ENCODE results near the gene CD68.
A peak's percentile ranks its signal among the peaks of the same experiment; 100 is the strongest.
"Not testable (repeated sequence)": the region's sequence is repeated elsewhere in the genome, so short reads cannot be mapped to it uniquely, and the experiment has no call there.

The CD68 gene

GRCh38 chr17:7590743-7591142, 11.3 kb downstream of the CD68 start:
- peak overlapping the region; percentile 100 for H3K27ac ChIP-seq
- ChIA-PET CTCF (interaction anchor here (0.6 kb wide), 1 partner anchor 66 kb away, joined by 3 read pairs; no protein-coding TSS in a partner anchor), POLR2A (ENCODE audit: low non-redundant PET) (interaction anchor here (1.5 to 3.1 kb wide), 2 partner anchors 16 to 19 kb away, joined by 3 to 28 read pairs; no protein-coding TSS in a partner anchor)
- DNase-seq (ENCODE audit: low spot score) = peak; percentile 75
- TF ChIP-seq, protein P1, sequence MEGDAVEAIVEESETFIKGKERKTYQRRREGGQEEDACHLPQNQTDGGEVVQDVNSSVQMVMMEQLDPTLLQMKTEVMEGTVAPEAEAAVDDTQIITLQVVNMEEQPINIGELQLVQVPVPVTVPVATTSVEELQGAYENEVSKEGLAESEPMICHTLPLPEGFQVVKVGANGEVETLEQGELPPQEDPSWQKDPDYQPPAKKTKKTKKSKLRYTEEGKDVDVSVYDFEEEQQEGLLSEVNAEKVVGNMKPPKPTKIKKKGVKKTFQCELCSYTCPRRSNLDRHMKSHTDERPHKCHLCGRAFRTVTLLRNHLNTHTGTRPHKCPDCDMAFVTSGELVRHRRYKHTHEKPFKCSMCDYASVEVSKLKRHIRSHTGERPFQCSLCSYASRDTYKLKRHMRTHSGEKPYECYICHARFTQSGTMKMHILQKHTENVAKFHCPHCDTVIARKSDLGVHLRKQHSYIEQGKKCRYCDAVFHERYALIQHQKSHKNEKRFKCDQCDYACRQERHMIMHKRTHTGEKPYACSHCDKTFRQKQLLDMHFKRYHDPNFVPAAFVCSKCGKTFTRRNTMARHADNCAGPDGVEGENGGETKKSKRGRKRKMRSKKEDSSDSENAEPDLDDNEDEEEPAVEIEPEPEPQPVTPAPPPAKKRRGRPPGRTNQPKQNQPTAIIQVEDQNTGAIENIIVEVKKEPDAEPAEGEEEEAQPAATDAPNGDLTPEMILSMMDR (conservative IDR thresholded peaks at IDR 0.05; ENCODE audit: low read depth) = no peak

DNA sequence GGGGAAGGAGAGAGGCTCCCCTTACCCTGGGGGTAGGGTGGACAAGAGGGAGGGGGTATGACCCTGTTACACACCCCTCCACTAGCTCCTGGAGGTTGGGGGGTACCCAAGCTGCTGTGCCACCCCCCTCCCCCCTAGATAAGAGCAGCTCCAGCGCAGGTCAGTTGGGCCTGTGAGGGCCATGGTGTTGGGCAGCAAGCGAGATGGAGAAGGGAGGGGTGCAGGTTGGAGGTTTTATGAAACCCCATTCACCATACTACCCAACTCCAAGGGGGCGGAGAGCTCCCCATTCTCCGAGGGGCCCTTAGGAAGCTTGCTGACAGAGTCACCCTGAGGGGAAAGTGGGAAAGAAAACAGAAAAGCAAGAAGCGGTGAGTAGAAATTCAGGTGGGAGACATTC, 12.2 kb downstream of the CD68 start:
- peak overlapping the region; percentile 100 for H3K27ac ChIP-seq
- TF ChIP-seq, protein P1 (conservative IDR thresholded peaks at IDR 0.05; ENCODE audit: low read depth) = no peak
- ChIA-PET POLR2A (ENCODE audit: low non-redundant PET) (interaction anchor here (1.5 kb wide), 1 partner anchor 20 kb away, joined by 3 read pairs; no protein-coding TSS in a partner anchor), CTCF (no interaction called here)
- DNase-seq (ENCODE audit: low spot score) = no peak

DNA sequence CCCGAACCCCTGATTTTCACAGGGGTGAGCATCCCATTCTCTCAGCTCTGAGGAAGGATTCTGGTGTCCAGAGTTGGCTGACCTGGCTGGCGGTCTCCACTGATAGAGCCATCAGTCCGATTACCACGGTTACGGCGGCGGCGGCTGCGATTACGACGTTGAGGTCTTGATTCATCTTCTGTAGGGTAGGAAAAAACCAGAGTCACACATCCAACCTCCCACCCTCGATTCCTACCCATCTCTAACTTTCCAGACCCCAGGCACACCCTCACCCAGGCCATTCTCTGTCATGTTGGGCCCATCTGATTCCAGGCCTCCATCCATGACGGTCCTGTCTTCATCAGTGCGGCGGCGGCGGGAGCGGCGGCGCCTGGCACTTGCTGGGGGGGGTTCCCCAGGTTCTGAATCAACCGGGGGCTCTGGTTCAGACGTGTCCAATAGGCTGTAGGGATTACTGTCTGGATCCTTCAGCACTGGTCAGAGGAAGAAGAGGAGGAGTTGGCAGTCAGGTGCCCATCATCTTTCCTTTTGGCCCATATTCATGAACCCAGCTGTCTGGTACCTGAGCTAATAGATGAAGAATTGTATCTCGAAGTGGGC, 13.1 kb downstream of the CD68 start:
- TF ChIP-seq, protein P1 (conservative IDR thresholded peaks at IDR 0.05; ENCODE audit: low read depth) = no peak
- ChIA-PET POLR2A (ENCODE audit: low non-redundant PET) (no interaction called here), CTCF (no interaction called here)
- H3K27ac ChIP-seq = peak overlapping the region; percentile 100
- DNase-seq (ENCODE audit: low spot score) = no peak

- TF ChIP-seq, protein P1 (conservative IDR thresholded peaks at IDR 0.05; ENCODE audit: low read depth) = no peak
- peak overlapping the region; percentile 100 for H3K27ac ChIP-seq
- no peak for DNase-seq (ENCODE audit: low spot score)
- CTCF ChIA-PET = no interaction called here
- POLR2A ChIA-PET (ENCODE audit: low non-redundant PET) = no interaction called here
Observed at GRCh38 chr17:7593296-7593695, 13.9 kb downstream of the CD68 start.

GRCh38 chr17:7597561-7597960, 18.1 kb downstream of the CD68 start:
- H3K27ac ChIP-seq; POLR2A ChIA-PET (ENCODE audit: low non-redundant PET); CTCF ChIA-PET; DNase-seq (ENCODE audit: low spot score): not testable (repeated sequence)

DNA sequence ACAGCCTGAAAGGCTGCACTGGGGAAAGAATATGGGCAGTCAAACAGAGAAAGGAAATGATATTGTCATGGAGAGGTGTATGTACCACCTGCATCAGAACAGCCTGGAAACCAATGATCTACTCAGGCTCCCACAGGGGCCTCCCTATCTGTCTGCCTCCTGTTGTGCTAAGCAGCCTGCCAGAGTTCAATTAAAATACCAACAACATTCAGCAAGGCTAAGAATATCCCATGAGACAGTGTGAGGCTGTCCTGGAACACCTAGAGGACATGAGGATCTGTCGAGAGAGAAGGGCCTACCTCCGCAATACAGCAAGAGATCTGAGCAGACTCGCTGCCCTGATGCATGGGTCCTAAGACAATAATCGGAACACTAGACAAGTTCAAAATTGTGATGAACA, 26.8 kb downstream of the CD68 start:
- ChIA-PET POLR2A (ENCODE audit: low non-redundant PET) (no interaction called here), CTCF (no interaction called here)
- DNase-seq (ENCODE audit: low spot score) = no peak
- TF ChIP-seq, protein P1 (conservative IDR thresholded peaks at IDR 0.05; ENCODE audit: low read depth) = no peak
- no peak overlapping the region for H3K27ac ChIP-seq

DNA sequence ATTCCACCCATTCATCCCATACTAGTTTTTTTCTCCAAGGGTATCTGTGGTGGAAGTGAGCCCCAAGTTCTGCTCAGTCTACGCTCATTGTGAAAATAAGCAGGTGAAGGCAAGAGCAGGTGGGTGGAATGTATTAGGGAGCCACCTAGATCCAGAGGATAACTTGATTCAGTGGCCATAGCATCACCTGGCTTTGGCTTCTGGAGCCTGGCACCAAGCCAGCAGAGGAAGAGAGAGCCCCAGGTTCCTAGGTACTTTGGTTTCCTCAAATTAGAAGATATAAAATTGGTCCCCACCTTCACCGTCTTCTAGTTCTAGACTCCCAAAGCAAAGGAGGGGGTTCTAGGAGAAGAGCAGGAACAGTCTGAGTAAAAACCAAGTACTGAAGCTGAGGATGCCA, 31.2 kb downstream of the CD68 start:
- ChIA-PET CTCF (interaction anchor here (0.7 to 1.8 kb wide), 2 partner anchors 21 to 44 kb away, joined by 3 to 8 read pairs; no protein-coding TSS in a partner anchor), POLR2A (ENCODE audit: low non-redundant PET) (interaction anchor here (0.5 kb wide), 1 partner anchor 91 kb away, joined by 3 read pairs; no protein-coding TSS in a partner anchor)
- no peak for DNase-seq (ENCODE audit: low spot score)
- TF ChIP-seq, protein P1 (conservative IDR thresholded peaks at IDR 0.05; ENCODE audit: low read depth) = no peak
- no peak overlapping the region for H3K27ac ChIP-seq

Measured in RWPE1 (cell line).